Hematopoietic multipotent progenitor cell treated with erythropoietin and hydrocortisone succinate and interleukin-3 and kit ligand, for 6 days (in vitro differentiated cells): ENCODE results near the gene KRT12.

Source experiments
- DNase-seq: peaks from one replicate; pipeline ENCODE4 v3.0.0-alpha.2; 2015

Gene KRT12

DNA sequence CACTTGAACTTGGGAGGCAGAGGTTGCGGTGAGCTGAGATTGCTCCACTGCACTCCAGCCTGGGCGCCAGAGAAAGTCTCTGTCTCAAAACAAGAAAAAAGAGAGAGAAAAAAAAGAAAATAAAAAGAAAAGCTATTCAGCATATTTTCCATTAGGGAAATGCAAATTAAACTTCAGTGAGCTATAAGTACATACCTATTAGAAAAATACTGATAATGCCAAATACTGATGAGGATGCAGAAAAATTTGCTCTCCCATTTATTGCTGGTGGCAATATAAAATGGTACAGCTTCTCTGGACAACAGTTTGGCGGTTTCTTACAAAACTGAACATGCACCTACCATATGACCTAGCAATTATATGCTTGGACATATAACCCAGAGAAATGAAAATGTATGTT, 54.4 kb downstream of the KRT12 start:
- no peak for DNase-seq
